ENCODE data around the gene PDIK1L.
"Not testable (repeated sequence)": the region's sequence is repeated elsewhere in the genome, so short reads cannot be mapped to it uniquely, and the experiment has no call there.

The PDIK1L gene

DNA sequence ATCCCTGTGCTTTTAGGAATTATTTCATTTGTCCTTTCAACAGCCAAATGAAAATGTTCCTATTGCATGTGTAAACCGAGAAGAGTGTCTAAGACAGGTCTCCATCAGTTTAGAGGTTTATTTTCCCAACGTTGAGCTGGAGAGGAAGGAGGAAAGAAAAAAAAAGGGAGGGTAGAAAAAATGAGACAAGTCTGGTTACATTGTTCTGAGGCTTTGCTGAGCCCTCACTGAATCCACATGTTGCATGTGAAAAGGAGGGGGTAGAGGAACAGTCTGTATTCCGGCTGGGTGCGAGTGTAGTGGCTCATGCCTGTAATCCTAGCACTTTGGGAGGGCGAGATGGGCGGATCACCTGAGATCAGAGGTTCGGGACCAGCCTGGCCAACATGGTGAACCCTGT is 19.2 kb upstream of the PDIK1L start:
- DNase-seq, result no peak

DNA sequence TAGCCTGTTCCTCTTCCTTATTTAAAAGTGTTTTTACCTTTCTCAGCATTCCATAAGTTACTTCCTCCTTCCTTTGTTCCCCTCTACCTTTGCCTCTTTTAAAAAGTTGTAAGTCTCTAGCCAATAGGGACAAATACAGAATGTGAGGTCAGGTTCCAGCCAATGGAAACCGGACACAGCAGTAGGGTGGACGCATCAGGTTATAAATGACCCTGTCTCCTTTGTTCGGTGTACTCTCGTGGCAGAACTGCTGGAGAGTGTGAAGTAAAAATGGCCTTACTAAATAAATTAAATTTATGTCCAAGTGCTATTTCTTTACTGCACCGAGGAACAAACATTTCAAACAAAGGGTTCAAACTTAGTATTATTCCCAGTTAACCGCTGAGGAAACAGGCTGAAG is 18.1 kb upstream of the PDIK1L start:
- DNase-seq, result not testable (repeated sequence)

DNA sequence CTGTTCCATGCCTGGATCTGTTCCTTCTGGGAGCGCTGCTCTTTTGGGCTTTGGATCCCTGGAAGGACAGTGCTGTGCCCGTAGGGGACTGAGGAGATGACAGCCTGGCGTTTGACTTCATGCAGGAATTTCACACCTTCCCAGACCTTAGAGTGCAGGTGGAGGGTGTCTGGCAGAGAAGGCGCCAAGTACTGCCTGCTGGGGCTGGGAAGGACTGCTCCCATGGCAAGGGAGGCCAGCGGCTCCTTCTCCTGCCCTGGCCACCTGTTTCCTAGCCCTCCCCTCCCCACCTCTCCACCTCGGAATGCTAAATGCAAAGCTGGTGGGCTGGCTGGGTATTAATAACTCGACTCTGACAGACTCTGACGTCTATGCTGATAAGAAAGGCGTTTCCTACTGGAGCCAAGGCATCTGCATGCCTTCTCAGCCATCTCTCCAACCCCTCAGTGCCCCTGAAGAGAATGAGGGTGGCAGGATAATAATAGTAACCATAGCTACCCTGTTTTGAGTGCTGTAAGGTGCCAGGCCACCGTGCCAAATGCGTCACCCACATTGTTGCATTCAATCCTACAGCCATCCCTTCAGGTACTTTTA is 17.5 kb upstream of the PDIK1L start:
- no peak for DNase-seq

DNA sequence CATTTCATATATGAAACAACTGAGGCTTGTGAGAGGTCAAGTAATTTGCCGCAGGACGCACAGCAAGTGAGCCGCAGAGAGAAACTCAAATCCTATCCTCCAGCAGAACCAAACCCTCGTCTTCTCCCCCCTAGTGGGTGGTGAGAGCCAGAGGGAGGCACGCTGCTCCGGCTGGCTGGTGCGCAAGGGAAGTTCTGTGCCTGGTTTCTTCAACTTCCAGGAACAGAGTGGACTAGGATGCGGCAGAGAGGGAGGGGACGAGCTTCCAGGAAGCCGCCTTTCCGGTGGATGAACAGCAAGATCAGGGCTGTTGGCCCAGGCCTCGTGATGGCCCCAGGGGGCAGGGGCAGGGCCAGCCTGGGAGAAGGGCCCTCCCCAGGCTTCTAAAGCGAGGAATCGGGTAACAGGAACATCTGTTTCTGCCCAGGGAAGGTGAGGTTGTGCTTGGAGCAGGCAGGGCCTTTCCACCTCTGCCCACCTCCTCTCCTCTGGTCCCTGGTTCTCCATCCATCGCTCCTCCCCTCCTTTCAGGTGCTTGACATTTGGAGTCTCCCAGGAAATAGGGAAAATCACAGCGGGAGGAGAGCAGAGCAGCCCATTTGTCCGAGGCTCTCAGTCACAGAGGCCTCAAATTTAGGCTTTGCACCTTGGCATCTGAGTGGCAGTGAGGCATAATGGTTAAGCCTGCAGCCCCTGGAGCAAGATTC is 16.8 kb upstream of the PDIK1L start:
- DNase-seq, result no peak

DNA sequence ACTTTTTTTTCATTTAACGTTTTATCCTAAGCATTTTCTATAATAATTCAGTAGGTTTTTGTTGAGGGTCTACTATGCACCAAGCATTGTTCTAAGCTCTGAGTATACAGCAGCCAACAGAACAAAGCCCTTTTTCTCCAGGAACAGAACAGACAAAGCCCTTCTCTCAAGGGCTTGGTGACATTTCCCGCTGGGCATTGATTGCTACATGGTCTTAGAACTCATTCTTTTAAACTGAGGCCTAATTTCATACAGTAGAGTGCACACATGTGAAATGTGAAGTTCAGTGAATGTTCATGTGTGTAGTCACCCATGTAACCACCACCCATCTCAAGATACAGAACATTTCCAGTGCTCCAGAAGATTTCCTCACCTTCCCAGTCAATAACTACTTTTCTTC is 15.2 kb upstream of the PDIK1L start:
- no peak for DNase-seq

DNA sequence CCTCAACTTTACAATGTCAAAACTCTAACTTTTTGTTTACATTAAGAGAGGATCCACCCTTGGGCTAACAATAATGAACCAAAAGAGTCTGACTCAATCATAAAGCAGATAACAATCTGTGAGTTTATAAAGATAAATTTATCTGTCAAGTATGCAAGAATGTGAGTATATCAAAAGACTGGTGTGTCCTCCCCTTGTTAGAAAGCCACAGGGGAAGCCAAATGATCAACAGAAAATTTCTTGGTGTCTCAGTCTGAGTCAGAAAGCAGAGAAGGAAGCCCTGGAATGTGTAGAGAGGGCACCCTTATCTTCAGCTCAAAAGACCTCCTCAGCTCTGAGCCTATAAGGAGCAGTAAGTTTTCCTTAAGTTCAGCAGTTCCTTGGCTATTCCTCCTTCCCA is 13.9 kb upstream of the PDIK1L start:
- DNase-seq, result no peak

DNA sequence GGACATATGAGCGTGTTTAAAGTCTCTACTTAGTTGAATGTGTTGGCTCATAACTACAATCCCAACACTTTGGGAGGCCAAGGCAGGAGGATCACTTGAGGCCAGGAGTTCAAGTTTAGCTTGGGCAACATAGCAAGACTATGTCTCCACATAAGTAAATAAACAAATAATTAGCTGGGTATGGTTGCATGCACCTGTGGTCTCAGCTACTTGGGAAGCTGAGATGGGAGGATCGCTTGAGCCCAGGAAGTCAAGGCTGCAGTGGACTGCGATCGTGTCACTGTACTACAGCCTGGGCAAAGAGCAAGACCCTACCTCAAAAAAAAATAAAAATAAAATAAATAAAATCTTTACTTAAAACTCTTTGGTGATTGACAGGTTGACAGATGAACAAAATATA is 13.0 kb upstream of the PDIK1L start:
- DNase-seq, result no peak

DNA sequence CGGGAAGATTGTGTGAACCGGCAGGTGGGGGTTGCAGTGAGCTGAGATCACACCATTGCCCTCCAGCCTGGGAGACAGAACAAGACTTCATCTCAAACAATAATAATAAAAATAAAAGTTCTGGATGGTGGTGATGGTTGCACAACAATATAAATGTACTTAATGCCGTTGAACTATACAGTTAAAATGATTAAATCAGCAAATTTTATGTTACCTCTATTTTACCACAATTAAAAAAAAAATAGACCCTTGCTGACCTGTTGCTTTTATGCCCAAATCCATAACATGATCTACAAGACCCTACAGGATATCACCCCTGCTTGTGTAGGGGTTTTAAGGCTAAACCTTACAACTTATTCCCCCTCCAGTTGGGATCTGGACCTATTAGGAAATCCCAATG is 11.8 kb upstream of the PDIK1L start:
- DNase-seq, result no peak

DNA sequence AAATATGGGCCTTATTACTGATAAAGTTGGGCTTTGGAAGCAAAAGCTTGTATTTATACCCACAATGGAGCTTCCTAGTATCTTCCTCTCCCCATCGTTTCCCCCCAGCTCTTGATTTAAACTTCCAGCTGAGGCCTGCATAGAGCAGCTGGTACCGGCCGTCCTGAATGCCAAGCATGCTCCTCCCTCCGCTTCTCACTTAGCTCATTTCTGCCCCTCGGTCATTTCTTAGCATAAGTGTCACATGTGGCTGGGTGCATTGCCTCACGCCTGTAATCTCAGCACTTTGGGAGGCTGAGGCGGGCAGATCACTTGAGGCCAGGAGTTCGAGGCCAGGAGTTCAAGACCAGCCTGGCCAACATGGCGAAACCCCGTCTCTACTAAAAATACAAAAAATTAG is 11.4 kb upstream of the PDIK1L start:
- DNase-seq, result not testable (repeated sequence)

DNA sequence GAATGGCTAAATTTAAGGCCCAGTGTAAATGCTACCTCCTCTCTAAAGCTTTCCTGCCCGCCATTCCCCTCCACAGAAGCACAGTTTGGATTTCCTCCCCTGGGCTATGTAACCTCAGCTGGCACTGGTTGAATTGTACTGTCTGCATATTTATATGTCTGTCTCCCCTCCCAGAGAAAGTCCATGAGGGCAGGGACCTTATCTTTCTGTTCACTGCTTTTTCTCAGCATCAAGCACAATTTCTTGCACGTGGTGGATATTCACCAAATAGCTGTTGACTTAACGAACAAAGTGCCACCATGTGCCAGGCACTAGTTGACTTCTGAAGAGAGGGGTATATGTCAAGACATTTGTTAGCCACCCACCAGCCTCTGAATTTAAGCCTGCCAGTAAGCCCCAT is 9.5 kb upstream of the PDIK1L start:
- no peak for DNase-seq

DNA sequence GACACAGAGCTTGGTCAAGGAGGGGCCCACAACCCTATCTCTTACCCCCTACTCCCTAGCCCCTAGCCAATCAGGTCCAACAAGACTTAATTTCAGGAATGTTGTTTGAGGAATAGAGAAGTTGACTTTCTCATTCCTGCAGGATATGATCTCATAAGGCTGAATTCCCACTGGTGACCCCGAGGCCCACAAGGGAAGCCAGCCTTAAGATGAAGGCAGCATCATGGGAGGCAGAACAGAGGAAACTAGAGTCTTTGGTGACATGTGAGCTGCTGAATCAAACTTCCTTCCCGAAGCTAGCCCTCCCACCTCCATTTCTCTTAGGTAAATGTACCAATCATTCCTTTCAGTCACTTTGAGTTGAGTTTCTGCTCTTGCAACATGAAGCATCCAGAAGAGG is 9.1 kb upstream of the PDIK1L start:
- DNase-seq, result no peak

DNA sequence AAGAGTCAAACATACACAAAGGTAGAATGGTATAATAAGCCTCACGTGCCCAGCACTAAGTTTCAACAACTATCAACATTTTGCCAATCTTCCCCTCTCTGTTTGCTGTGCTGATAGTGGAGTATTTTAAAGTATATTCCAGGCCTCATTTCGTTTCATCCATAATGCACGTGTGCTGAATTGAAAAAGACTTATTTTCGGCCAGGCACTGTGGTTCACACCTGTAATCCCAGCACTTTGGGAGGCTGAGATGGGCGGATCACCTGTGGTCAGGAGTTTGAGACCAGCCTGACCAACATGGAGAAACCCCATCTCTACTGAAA is 6.4 kb upstream of the PDIK1L start:
- DNase-seq, result not testable (repeated sequence)

DNA sequence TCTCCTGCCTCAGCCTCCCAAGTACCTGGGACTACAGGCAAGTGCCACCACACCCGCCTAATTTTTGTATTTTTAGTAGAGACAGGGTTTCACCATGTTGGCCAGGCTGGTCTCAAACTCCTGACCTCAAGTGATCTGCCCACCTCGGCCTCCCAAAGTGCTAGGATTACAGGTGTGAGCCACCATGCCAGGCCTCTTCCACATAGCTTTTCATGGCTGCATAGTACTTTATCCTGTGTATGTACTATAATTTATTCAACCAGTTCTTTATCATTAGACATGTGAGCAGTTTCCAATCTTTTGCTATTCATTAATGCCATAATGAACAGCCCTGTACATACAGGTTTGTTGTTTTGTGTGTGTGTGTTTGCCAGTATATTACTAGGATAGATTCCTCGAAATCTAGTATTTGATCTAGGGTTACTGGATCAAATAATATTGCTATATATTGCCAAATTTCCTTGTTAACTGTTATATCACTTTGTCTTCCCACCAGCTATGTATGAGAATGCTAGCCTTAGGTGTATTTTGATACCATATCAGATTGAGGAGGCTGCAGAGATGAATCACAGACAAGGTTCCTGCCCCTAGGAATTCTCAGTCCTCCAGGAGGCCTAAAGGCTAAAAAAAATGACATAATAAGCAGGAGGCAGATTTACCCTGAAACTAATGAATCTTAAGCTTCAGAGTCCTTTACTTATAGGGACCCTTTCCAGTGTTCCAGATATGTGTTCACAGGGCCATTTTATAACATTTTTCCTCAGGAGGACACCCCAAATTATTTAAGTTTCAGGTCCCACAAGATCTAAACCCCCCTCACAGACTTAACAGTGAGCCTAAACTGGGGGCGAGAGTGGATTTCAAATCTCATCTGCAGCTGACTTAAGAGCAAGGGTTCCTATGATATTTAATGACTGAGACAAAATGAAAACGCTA is 2.1 kb upstream of the PDIK1L start:
- no peak for DNase-seq

DNA sequence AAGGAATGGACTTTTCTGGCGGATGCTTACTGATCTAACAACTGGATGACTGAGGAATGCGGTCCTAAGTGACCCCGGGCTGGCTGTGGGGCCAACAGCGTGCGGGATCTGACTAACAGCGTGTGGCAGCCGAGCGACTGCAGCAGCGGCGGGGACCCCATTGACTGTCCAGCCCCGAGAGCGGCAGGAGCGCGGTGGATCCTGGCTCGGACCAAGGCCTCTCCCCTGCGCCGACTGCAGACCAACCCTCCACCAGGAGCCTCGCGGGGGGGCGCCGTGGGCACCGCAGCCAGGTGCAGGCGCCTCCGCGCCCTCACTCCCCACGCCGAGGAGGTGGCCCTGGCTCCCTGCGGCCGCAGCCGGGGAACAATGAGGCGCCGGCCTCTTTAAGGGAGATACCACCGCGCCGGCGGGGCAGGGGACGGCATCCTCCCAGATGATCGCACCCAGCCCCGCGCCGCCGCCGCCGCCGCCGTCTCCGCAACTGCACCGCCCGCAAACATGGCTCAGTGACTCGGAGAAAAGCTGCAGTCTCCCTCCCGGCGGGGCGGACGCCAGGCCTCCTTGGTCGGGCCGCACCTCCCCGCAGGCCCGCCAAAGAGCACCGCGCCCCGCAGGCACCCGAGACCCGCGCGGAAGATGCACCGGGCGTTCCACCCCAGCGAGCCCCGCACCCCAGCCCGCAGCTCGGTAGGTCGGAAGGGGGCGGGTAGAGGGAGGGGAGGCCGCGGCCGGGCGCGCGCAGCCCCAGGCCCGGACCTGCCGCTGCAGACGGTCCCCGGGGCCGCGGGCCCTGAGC is 694 bp upstream of the PDIK1L start:
- peak; percentile 26 for DNase-seq

DNA sequence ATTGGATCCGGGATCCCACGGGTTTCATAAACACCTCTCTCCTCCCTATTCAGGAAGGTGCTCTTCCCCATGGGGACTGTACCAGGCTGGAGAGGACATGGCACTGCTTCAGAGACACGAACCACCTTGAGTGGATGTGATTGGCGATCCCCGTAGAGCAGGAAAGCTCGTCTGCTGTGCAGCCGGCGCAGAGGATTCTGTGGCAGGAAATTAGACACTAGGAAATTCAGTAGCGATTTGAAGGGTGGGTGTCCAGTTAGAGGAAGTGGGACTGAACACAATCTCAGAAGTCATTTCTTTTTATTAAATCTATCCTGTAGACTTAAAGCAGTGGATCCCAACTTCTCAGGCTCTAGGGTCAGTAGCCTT is 767 bp downstream of the PDIK1L start:
- peak; percentile 64 for DNase-seq

DNA sequence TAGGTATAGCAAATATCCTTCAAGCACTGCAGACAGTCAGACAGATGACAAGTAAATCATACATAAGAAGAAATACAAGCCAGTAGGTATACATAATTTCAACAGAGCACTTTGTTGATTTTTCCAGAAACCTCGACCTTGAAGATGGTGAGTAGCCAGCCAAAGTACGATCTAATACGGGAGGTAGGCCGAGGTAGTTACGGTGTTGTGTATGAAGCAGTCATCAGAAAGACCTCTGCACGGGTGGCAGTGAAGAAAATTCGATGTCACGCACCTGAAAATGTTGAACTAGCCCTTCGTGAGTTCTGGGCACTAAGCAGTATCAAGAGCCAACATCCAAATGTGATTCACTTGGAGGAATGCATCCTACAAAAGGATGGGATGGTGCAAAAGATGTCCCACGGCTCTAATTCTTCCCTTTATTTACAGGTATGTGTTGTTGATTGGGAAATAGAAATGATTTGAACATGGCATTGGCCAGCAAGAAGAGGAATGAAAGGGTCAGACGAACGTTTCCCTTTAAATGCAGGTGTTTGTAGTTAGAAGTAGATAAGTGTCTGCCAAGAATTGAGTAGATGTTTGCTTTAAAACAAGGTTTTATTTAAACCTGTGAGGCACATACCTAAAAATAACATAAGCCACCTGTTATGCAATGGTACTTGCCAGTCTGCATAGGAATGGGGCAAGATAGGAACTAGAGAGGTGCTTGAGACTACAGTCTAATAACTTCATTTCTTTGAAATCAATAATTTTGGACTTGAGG is 2.7 kb downstream of the PDIK1L start:
- DNase-seq, result no peak

DNA sequence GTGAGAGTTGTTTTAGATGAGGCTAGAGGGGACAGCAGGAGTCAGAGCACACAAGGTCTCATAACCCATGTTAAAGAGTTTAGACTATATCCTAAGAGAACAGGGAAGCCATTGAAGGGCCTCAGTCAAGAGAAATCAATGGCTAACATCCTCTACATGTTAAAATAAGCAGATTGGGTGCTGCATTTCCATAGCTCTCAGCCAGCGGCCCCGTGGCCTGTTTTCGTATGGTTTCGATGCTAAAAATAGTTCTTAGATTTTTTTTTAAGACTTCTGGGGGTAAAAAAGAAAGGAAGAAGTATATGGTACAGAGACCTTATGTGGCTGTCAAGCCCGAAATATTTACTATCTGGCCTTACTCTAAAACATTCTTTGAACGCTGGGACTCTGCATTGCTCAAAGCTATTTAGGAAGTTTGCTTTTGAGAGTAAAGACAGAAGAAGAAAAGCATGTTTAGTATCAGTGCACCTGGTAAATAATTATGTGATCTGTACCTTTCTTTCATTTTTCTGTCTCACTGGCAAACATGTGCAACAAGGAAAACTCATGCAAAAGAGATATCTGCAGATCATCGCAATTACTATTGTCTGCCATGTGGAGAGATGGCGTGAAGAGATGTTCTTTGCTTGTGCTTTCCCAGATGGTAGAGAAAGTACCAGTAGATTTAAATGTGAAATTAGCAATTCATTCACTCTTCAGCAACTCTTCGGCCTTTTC is 8.4 kb downstream of the PDIK1L start:
- DNase-seq, result no peak

DNA sequence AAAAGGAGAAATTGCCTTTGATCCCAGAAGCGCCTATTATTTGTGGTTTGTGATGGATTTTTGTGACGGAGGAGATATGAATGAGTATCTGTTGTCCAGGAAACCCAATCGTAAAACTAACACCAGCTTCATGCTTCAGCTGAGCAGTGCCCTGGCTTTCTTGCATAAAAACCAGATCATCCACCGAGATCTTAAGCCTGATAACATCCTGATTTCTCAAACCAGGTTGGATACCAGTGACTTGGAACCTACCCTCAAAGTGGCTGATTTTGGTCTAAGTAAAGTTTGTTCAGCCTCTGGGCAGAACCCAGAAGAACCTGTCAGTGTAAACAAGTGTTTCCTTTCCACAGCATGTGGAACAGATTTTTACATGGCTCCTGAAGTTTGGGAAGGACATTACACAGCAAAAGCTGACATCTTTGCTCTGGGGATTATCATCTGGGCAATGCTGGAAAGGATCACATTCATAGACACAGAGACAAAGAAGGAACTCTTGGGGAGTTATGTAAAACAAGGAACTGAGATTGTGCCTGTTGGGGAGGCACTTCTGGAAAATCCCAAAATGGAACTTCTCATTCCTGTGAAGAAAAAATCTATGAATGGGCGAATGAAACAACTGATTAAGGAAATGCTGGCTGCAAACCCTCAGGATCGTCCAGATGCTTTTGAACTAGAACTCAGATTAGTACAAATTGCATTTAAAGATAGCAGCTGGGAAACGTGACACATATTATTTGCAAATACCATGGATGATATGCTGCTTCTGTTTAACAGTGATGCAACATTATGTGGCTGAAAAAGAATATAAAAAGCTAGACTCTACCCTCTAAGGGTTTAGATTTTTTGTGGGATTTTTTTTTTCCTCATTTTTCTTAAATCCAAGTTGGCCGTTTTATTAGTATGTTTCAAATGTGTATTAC is 10.5 kb downstream of the PDIK1L start:
- no peak for DNase-seq

DNA sequence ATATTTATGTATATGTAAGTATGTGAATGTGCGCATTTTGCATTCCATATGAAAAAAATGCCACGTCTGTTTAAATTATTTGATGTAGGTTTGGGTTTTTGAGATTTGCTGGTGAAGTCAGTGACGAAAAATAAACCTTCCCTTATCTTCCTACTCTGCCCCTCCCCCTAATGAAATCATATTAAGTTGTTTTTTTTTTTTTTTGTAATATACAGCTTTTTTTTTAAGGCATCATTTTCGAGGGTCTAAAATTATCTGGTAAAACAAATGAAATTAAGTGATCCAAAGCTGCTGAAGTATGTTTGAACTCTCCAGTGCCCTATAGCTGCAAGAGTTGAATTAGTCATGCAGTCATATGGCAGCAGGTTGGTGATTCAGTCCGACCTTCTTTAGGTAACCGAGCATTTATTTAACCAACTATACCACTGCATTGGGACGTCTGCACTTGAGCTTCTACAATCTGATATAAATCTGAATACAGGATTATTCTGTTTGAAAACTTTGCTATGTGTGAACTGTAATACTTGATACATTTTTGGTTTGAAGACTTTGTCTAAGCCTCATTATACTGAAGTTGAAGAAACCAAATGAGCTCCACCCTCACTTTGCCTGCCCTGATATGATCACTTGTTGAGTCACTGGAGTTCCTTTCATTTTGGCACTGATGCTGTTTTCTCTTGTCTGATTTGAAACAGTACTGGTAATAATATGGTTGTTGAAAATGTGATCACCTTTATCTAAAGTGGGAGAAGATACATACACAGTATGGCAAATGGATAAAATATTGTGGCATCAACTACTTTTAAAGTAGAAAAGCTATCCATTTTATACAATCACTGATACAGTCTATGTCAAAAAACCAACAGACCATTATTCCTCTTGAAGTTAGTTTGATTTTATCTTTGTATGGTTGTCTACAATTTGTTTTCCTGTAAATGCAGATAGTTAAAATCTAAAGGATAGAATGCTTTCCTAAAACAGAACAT is 11.7 kb downstream of the PDIK1L start:
- no peak for DNase-seq
